PC-9 (cell line): ENCODE measurements around the gene CNTN5. TPM values are rescaled to one million over a fixed set of nuclear protein-coding genes. Genes with fewer than 3 reads are reported as not detected.

ENCODE experiments used
- BruUV-seq: library from RNA; stranded (reverse); fragments of 400-500 nt; replicated peaks from 2 replicates; lab custom pipeline; 2021; lab: Mats Ljungman, UMichigan
- CTCF ChIA-PET: fragments of 300-600 bp; sonication (Branson Sonifier 250); formaldehyde crosslinking; loops from one replicate; lab custom pipeline; 2022; ENCODE audit warnings: antibody characterized with exemption; lab: Charles Lee
- POLR2A ChIA-PET: fragments of 300-600 bp; sonication (Branson Sonifier 250); formaldehyde crosslinking; loops from one replicate; lab custom pipeline; 2022; ENCODE audit warnings: antibody characterized with exemption; ENCODE audit not compliant: unreplicated experiment; lab: Charles Lee
- DNase-seq, 2 experiments: peaks; one replicate each; pipeline versions ENCODE4 v3.0.0 to v3.0.0-alpha.2; 2015 to 2022; ENCODE audit warnings: mixed read lengths in 1 of 2
- H2AFZ ChIP-seq: fragments of 200-600 bp; sonication (generic); 2 replicates; pipeline ENCODE4 v1.8.1; 2017; ENCODE audit warnings: antibody characterized with exemption
- H3F3A ChIP-seq: fragments of 200-600 bp; sonication (generic); 2 replicates; pipeline ENCODE4 v1.8.1; 2017; ENCODE audit warnings: antibody characterized with exemption, mild to moderate bottlenecking, low read depth; ENCODE audit not compliant: insufficient read depth
- H3K27ac ChIP-seq: fragments of 200-600 bp; sonication (generic); 2 replicates; pipeline ENCODE4 v1.6.1; 2016; ENCODE audit warnings: mixed run types
- H3K27me3 ChIP-seq: fragments of 200-600 bp; sonication (generic); 2 replicates; pipeline ENCODE4 v1.6.1; 2016; ENCODE audit warnings: low read depth, mixed run types; ENCODE audit not compliant: insufficient read depth
- H3K36me3 ChIP-seq: fragments of 200-600 bp; sonication (generic); 2 replicates; pipeline ENCODE4 v1.6.1; 2016; ENCODE audit warnings: low read depth, mixed run types
- H3K4me1 ChIP-seq: fragments of 200-600 bp; sonication (generic); replicated peaks from 2 replicates; pipeline ENCODE4 v1.6.1; 2016; ENCODE audit warnings: mixed run types; ENCODE audit not compliant: insufficient read depth
- H3K4me2 ChIP-seq: fragments of 200-600 bp; sonication (generic); 2 replicates; pipeline ENCODE4 v1.6.1; 2017; ENCODE audit warnings: mixed run types
- H3K4me3 ChIP-seq: fragments of 200-600 bp; sonication (generic); 2 replicates; pipeline ENCODE4 v1.6.1; 2016; ENCODE audit warnings: mixed run types
- H3K79me2 ChIP-seq: fragments of 200-600 bp; sonication (generic); 2 replicates; pipeline ENCODE4 v1.6.1; 2017; ENCODE audit warnings: low read depth, mixed run types
- H3K9me2 ChIP-seq: fragments of 200-600 bp; sonication (generic); 2 replicates; pipeline ENCODE4 v1.8.1; 2017; ENCODE audit warnings: mild to moderate bottlenecking; ENCODE audit not compliant: insufficient read depth
- H3K9me3 ChIP-seq: fragments of 200-600 bp; sonication (generic); 2 replicates; pipeline ENCODE4 v1.8.1; 2016; ENCODE audit warnings: low read depth; ENCODE audit not compliant: insufficient read depth
- H4K20me1 ChIP-seq: fragments of 200-600 bp; sonication (generic); 2 replicates; pipeline ENCODE4 v1.8.1; 2017; ENCODE audit not compliant: insufficient read depth
- CTCF ChIP-seq: fragments of 200-600 bp; sonication (generic); conservative IDR thresholded peaks from 2 replicates; pipeline ENCODE4 v1.6.1; 2017; ENCODE audit warnings: mixed run types, antibody characterized with exemption, mild to moderate bottlenecking, moderate library complexity
- EZH2 ChIP-seq: fragments of 200-600 bp; sonication (generic); IDR thresholded peaks from 2 replicates; pipeline ENCODE4 v1.8.0; 2017; ENCODE audit warnings: antibody characterized with exemption, low read depth
- intact Hi-C: fragments of 100-400 bp; cut with micrococcal nuclease; formaldehyde crosslinking; loops from one replicate; pipeline ENCODE4 v1.10.0; 2022; ENCODE audit not compliant: unreplicated experiment
- total RNA-seq: library from RNA; stranded (reverse); gene quantifications from 2 replicates; pipeline ENCODE4 v1.2.3, GENCODE V29; 2021

Gene CNTN5
- total RNA-seq, 1 experiment from 2014 or later = not detected

GRCh38 chr11:99065121-99065520 lies 44.4 kb downstream of the CNTN5 start:
- Histone ChIP-seq H3K27ac (no peak overlapping the region), H3K79me2 (no peaks in the 10 kb centered on the region), H3K9me3 (no peaks in the 10 kb centered on the region), H3K9me2 (no peaks in the 10 kb centered on the region), H2AFZ (no peak overlapping the region), H3K4me1 (no peaks in the 10 kb centered on the region), H3F3A (no peaks in the 10 kb centered on the region), H4K20me1 (no peaks in the 10 kb centered on the region), H3K4me3 (no peak overlapping the region), H3K4me2 (no peak overlapping the region), H3K36me3 (no peaks in the 10 kb centered on the region), H3K27me3 (no peaks in the 10 kb centered on the region)
- ChIA-PET CTCF (no interaction called here), POLR2A (no interaction called here)
- DNase-seq = no peak
- TF ChIP-seq EZH2 (no peak), CTCF (no peak)
- BruUV-seq = no TSS peak
- intact Hi-C loops = no loop called here

- intact Hi-C loops = no loop called here
- TF ChIP-seq CTCF (no peak), EZH2 (no peak)
- DNase-seq = no peak
- H4K20me1 ChIP-seq = no peaks in the 10 kb centered on the region
- H3K36me3 ChIP-seq = no peaks in the 10 kb centered on the region
- H3K27ac ChIP-seq = no peak overlapping the region
- H3K4me1 ChIP-seq = no peaks in the 10 kb centered on the region
- no peak overlapping the region for H3K4me2 ChIP-seq
- H3K9me3 ChIP-seq = no peaks in the 10 kb centered on the region
- BruUV-seq = no TSS peak
- CTCF ChIA-PET = no interaction called here
- no peaks in the 10 kb centered on the region for H3F3A ChIP-seq
- H3K9me2 ChIP-seq = no peaks in the 10 kb centered on the region
- no peaks in the 10 kb centered on the region for H3K27me3 ChIP-seq
- H3K4me3 ChIP-seq = no peak overlapping the region
- POLR2A ChIA-PET = no interaction called here
- no peak overlapping the region for H2AFZ ChIP-seq
- no peaks in the 10 kb centered on the region for H3K79me2 ChIP-seq
These were observed 46.0 kb downstream of the CNTN5 start for GRCh38 chr11:99066618-99067317.

GRCh38 chr11:99068832-99069231 lies 48.1 kb downstream of the CNTN5 start:
- H2AFZ ChIP-seq = no peak overlapping the region
- CTCF ChIA-PET = no interaction called here
- H3K9me2 ChIP-seq = no peaks in the 10 kb centered on the region; the same call in 1 of the 2 replicates
- H3F3A ChIP-seq = no peaks in the 10 kb centered on the region
- TF ChIP-seq EZH2 (no peak), CTCF (no peak)
- no peaks in the 10 kb centered on the region for H3K4me1 ChIP-seq
- intact Hi-C loops = no loop called here
- no TSS peak for BruUV-seq
- no peaks in the 10 kb centered on the region for H3K9me3 ChIP-seq
- no peaks in the 10 kb centered on the region for H4K20me1 ChIP-seq
- POLR2A ChIA-PET = no interaction called here
- no peaks in the 10 kb centered on the region for H3K36me3 ChIP-seq
- no peaks in the 10 kb centered on the region for H3K79me2 ChIP-seq
- no peaks in the 10 kb centered on the region for H3K27me3 ChIP-seq
- no peak overlapping the region for H3K4me2 ChIP-seq
- DNase-seq = no peak
- H3K4me3 ChIP-seq = no peak overlapping the region
- H3K27ac ChIP-seq = no peak overlapping the region
